Liver (tissue), 9 donors: ENCODE results near the gene DOCK9. TPM values are rescaled to one million over a fixed set of nuclear protein-coding genes. Genes with fewer than 3 reads are reported as not detected.

ENCODE experiments used
- DNase-seq: peaks from one replicate; pipeline ENCODE4 v3.0.0-alpha.2; 2017; ENCODE audit warnings: low spot score
- H3K27ac ChIP-seq, 2 donors: one replicate each; pipeline ENCODE4 v1.7.0; 2013; ENCODE audit warnings: inconsistent platforms in 2 of 2, low read length in 2 of 2, control low read depth in 1 of 2, low read depth in 1 of 2, mild to moderate bottlenecking in 1 of 2
- H3K27me3 ChIP-seq, 4 donors: one replicate each; pipeline versions ENCODE4 v1.6.1 to v1.7.0; 2013; ENCODE audit warnings: low read length in 3 of 4, inconsistent platforms in 1 of 4, mild to moderate bottlenecking in 1 of 4, moderate library complexity in 1 of 4; ENCODE audit not compliant: control insufficient read depth in 4 of 4, insufficient read depth in 4 of 4
- H3K36me3 ChIP-seq, 4 donors: one replicate each; pipeline versions ENCODE4 v1.6.1 to v1.7.0; 2013; ENCODE audit warnings: low read length in 3 of 4, mild to moderate bottlenecking in 3 of 4, low read depth in 1 of 4, moderate library complexity in 1 of 4; ENCODE audit not compliant: control insufficient read depth in 4 of 4, insufficient read depth in 3 of 4
- H3K4me1 ChIP-seq, 4 donors: one replicate each; pipeline versions ENCODE4 v1.6.1 to v1.7.0; 2013; ENCODE audit warnings: low read length in 3 of 4, mild to moderate bottlenecking in 3 of 4, moderate library complexity in 1 of 4; ENCODE audit not compliant: control insufficient read depth in 4 of 4, insufficient read depth in 4 of 4
- H3K4me3 ChIP-seq, 3 donors: one replicate each; pipeline versions ENCODE4 v1.6.1 to v1.7.0; 2013; ENCODE audit warnings: low read length in 3 of 3, control low read depth in 1 of 3, low read depth in 1 of 3, mild to moderate bottlenecking in 1 of 3
- H3K9ac ChIP-seq, 2 donors: one replicate each; pipeline ENCODE4 v1.7.0; 2013; ENCODE audit warnings: low read length in 2 of 2, mild to moderate bottlenecking in 2 of 2, moderate library complexity in 2 of 2, control low read depth in 1 of 2, low read depth in 1 of 2
- H3K9me3 ChIP-seq, 4 donors: one replicate each; pipeline versions ENCODE4 v1.6.1 to v1.7.0; 2013; ENCODE audit warnings: low read length in 3 of 4; ENCODE audit not compliant: control insufficient read depth in 4 of 4
- ATF3 ChIP-seq: IDR thresholded peaks from 2 replicates; pipeline ENCODE4 v1.6.1; 2016; ENCODE audit warnings: antibody characterized with exemption
- CTCF ChIP-seq: fragments of 150-350 bp; IDR thresholded peaks from 2 replicates; pipeline ENCODE4 v1.5.1; 2017; ENCODE audit warnings: improper control_type of control experiment, low read depth, low read length; ENCODE audit not compliant: missing input control
- FOXA1 ChIP-seq: IDR thresholded peaks from 2 replicates; pipeline ENCODE4 v1.6.1; 2016; ENCODE audit warnings: antibody characterized with exemption
- FOXA2 ChIP-seq: IDR thresholded peaks from 2 replicates; pipeline ENCODE4 v1.6.1; 2016; ENCODE audit warnings: antibody characterized with exemption
- GABPA ChIP-seq, 2 donors: IDR thresholded peaks in 1 of 2; conservative IDR thresholded peaks in 1 of 2; 2 replicates each; pipeline ENCODE4 v1.6.1; 2016; ENCODE audit warnings: antibody characterized with exemption in 2 of 2, mild to moderate bottlenecking in 1 of 2, moderate library complexity in 1 of 2
- HNF4A ChIP-seq, 2 donors: conservative IDR thresholded peaks; 2 replicates each; pipeline ENCODE4 v1.6.1; 2016; ENCODE audit warnings: antibody characterized with exemption in 2 of 2, mild to moderate bottlenecking in 2 of 2
- HNF4G ChIP-seq: IDR thresholded peaks from 2 replicates; pipeline ENCODE4 v1.6.1; 2016; ENCODE audit warnings: antibody characterized with exemption
- JUND ChIP-seq, 2 donors: IDR thresholded peaks; 2 replicates each; pipeline ENCODE4 v1.6.1; 2016; ENCODE audit warnings: antibody characterized with exemption in 2 of 2
- NR2F2 ChIP-seq: IDR thresholded peaks from 2 replicates; pipeline ENCODE4 v1.6.1; 2016; ENCODE audit warnings: antibody characterized with exemption
- RAD21 ChIP-seq, 2 donors: IDR thresholded peaks; 2 replicates each; pipeline ENCODE4 v1.6.1; 2016; ENCODE audit warnings: antibody characterized with exemption in 2 of 2, mild to moderate bottlenecking in 2 of 2
- RXRA ChIP-seq, 2 donors: IDR thresholded peaks; 2 replicates each; pipeline ENCODE4 v1.6.1; 2017 to 2018; ENCODE audit warnings: antibody characterized with exemption in 2 of 2, mild to moderate bottlenecking in 1 of 2
- SP1 ChIP-seq: IDR thresholded peaks from 2 replicates; pipeline ENCODE4 v1.6.1; 2018; ENCODE audit warnings: antibody characterized with exemption, mild to moderate bottlenecking
- TAF1 ChIP-seq: conservative IDR thresholded peaks from 2 replicates; pipeline ENCODE4 v1.6.1; 2016; ENCODE audit warnings: antibody characterized with exemption, mild to moderate bottlenecking
- YY1 ChIP-seq: IDR thresholded peaks from 2 replicates; pipeline ENCODE4 v1.6.1; 2016; ENCODE audit warnings: antibody characterized with exemption, mild to moderate bottlenecking
- WGBS: extraction: QIAGEN DNeasy Blood & Tissue Kit; methylation state at CpG from one replicate; pipeline ENCODE4 v1.1.7; 2013; 5-methylcytosine and 5-hydroxymethylcytosine counted together
- polyA plus RNA-seq, 2 donors: library from polyadenylated mRNA; stranded (reverse) in 1 of 2; unstranded in 1 of 2; fragments of 200-250 nt in 1 of 2; fragments of >200 nt in 1 of 2; fragmentation: Nextera tagmentation in 1 of 2; extraction: Ambion mirVana in 1 of 2; gene quantifications; one replicate each; pipeline versions ENCODE4 v1.2.1 to v1.2.3, GENCODE V29; 2013 to 2015
- total RNA-seq, 2 donors: library from RNA; depleted of rRNA; stranded (reverse); fragments of >200 nt; gene quantifications; one replicate each; pipeline ENCODE4 v1.2.3, GENCODE V29; 2014
- TF ChIP-seq, protein P1 (sequence below): IDR thresholded peaks from 2 replicates; pipeline ENCODE4 v1.6.1; 2016; ENCODE audit warnings: antibody characterized with exemption
- TF ChIP-seq, protein P2 (sequence below): IDR thresholded peaks from 2 replicates; pipeline ENCODE4 v1.6.1; 2016; ENCODE audit warnings: antibody characterized with exemption
- donor health status: healthy.
- donor health status: healthy.
- donor health status: healthy.
- donor health status: healthy.
- donor health status: healthy.

The DOCK9 gene
- total and polyA plus RNA-seq, 4 donors, result 5.4 to 31.3 (median 10.6) TPM

DNA sequence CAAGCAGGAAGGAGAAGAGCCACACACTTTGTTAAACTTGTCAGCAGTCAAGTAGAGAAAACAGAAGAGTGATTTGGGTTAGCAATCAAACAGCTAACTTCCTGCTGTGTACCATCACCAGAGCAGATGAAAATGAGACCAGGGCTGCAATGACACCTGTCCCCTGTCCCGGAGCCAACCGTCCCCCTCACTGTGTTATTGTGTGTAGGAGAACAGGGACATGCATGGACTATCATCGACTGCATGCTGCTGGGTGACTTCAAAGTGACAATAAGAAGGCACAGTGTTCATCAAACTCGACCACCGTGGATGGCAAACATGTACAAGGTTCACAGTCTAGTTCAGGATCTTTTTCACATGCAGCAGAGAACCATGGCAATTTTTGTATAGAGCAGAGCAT is 131.3 kb downstream of the DOCK9 start (continued):
- TF ChIP-seq, protein P1, sequence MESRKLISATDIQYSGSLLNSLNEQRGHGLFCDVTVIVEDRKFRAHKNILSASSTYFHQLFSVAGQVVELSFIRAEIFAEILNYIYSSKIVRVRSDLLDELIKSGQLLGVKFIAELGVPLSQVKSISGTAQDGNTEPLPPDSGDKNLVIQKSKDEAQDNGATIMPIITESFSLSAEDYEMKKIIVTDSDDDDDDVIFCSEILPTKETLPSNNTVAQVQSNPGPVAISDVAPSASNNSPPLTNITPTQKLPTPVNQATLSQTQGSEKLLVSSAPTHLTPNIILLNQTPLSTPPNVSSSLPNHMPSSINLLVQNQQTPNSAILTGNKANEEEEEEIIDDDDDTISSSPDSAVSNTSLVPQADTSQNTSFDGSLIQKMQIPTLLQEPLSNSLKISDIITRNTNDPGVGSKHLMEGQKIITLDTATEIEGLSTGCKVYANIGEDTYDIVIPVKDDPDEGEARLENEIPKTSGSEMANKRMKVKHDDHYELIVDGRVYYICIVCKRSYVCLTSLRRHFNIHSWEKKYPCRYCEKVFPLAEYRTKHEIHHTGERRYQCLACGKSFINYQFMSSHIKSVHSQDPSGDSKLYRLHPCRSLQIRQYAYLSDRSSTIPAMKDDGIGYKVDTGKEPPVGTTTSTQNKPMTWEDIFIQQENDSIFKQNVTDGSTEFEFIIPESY, result no peak
- TF ChIP-seq NR2F2 (no peak), HNF4G (no peak)

DNA sequence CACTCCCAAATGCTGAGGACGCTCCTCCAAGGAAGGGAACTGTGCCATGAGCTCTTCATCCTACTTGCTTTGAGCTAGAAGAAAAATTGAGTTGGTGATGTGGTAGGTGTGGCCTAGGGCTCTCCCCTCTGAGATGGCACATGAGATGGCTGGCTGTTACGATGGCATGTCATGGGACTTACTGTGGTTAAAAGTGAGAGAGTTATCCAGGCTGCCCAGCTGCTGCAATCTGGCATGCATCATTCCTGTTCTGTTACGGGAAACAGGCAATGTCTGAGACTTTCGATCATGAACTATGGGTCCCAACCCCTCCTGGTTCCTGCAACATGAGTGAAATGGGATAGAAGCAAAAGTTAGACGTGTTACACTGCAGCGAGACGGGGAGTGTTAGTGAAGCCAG is 132.1 kb downstream of the DOCK9 start:
- H3K27me3 ChIP-seq, result no peaks in the 10 kb centered on the region
- TF ChIP-seq RXRA (IDR thresholded peaks at IDR 0.05) (no peak), FOXA2 (no peak), NR2F2 (no peak), JUND (IDR thresholded peaks at IDR 0.05) (no peak), HNF4G (no peak), TAF1 (no peak), FOXA1 (no peak)
- TF ChIP-seq, protein P2, sequence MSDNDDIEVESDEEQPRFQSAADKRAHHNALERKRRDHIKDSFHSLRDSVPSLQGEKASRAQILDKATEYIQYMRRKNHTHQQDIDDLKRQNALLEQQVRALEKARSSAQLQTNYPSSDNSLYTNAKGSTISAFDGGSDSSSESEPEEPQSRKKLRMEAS, result no peak
- TF ChIP-seq, protein P1, result no peak
- WGBS, result 93% methylated on average over 7 of the region's 7 CpGs
- peaks cover 0 to 8% (median 3%) of the 10 kb centered on the region in 4 donors for H3K36me3 ChIP-seq
- H3K9me3 ChIP-seq, result no peaks in the 10 kb centered on the region
- DNase-seq, result no peak
- no peak overlapping the region for H3K27ac ChIP-seq
- H3K4me3 ChIP-seq, result no peak overlapping the region
- no peak overlapping the region for H3K9ac ChIP-seq
- peaks cover 0 to 3% (median 0%) of the 10 kb centered on the region in 4 donors for H3K4me1 ChIP-seq

GRCh38 chr13:98844021-98844420 is 133.8 kb downstream of the DOCK9 start:
- TF ChIP-seq CTCF (no peak), HNF4A (conservative IDR thresholded peaks at IDR 0.05) (no peak), GABPA (IDR thresholded peaks at IDR 0.05 in 1 of 2, conservative IDR thresholded peaks at IDR 0.05 in 1 of 2) (no peak), SP1 (no peak), YY1 (no peak), TAF1 (no peak), JUND (IDR thresholded peaks at IDR 0.05) (no peak), ATF3 (no peak), RAD21 (IDR thresholded peaks at IDR 0.05) (no peak), HNF4G (no peak)
- TF ChIP-seq, protein P1, result no peak
- Histone ChIP-seq H3K27ac (no peak overlapping the region), H3K36me3 (peaks cover 0 to 8% (median 3%) of the 10 kb centered on the region in 4 donors), H3K9ac (no peak overlapping the region), H3K9me3 (no peaks in the 10 kb centered on the region), H3K27me3 (no peaks in the 10 kb centered on the region), H3K4me3 (no peak overlapping the region), H3K4me1 (peaks cover 2 to 14% (median 6%) of the 10 kb centered on the region in 4 donors)
- DNase-seq, result no peak
- 91% methylated on average over 1 of the region's 1 CpG for WGBS
